Keratinocyte (primary cell): ENCODE measurements around the gene RGS18. TPM values are rescaled to one million over a fixed set of nuclear protein-coding genes. Genes with fewer than 3 reads are reported as not detected.
A peak's percentile ranks its signal among the peaks of the same experiment; 100 is the strongest.

Experiments used
- DNase-seq: peaks from one replicate; pipeline ENCODE4 v3.0.0-alpha.2; 2011; ENCODE audit warnings: low read depth, missing footprints, low spot score
- FAIRE-seq: peaks from 2 replicates; lab custom pipeline; 2011; peaks lifted over from hg19 to GRCh38; lab: Jason Lieb, UNC
- H2AFZ ChIP-seq: 2 replicates; pipeline ENCODE4 v1.6.0; 2012; ENCODE audit warnings: low read length, control low read depth, inconsistent platforms; ENCODE audit not compliant: control insufficient read depth
- H3K27ac ChIP-seq: 2 replicates; pipeline ENCODE4 v1.5.1; 2011; ENCODE audit warnings: low read length; ENCODE audit not compliant: control insufficient read depth, insufficient read depth
- H3K27me3 ChIP-seq: 3 replicates; pipeline ENCODE4 v1.6.0; 2011; ENCODE audit warnings: low read length; ENCODE audit not compliant: control insufficient read depth, insufficient read depth; ENCODE audit errors: extremely low read depth
- H3K36me3 ChIP-seq, 2 experiments: 2 replicates in 1 of 2; 3 replicates in 1 of 2; pipeline ENCODE4 v1.5.1; 2011; ENCODE audit warnings: low read length in 2 of 2, mild to moderate bottlenecking in 1 of 2; ENCODE audit not compliant: control insufficient read depth in 2 of 2, insufficient read depth in 2 of 2; ENCODE audit errors: extremely low read depth in 1 of 2
- H3K4me1 ChIP-seq: 3 replicates; pipeline ENCODE4 v1.5.1; 2011; ENCODE audit warnings: low read length; ENCODE audit not compliant: control insufficient read depth, insufficient read depth; ENCODE audit errors: extremely low read depth
- H3K4me2 ChIP-seq: 3 replicates; pipeline ENCODE4 v1.6.0; 2011; ENCODE audit warnings: low read depth, low read length; ENCODE audit not compliant: control insufficient read depth, insufficient read depth; ENCODE audit errors: extremely low read depth
- H3K4me3 ChIP-seq, 3 experiments: fragments of 200-600 bp in 1 of 3; sonication (generic) in 1 of 3; 2 replicates in 2 of 3; 3 replicates in 1 of 3; pipeline ENCODE4 v1.5.1; 2011 to 2016; ENCODE audit warnings: low read length in 3 of 3, mild to moderate bottlenecking in 3 of 3, control low read depth in 2 of 3, inconsistent platforms in 1 of 3, low read depth in 1 of 3, mixed read lengths in 1 of 3, mixed run types in 1 of 3, moderate library complexity in 1 of 3; ENCODE audit not compliant: control insufficient read depth in 2 of 3, insufficient read depth in 2 of 3; ENCODE audit errors: extremely low read depth in 1 of 3
- H3K79me2 ChIP-seq: 2 replicates; pipeline ENCODE4 v1.6.0; 2012; ENCODE audit warnings: low read length; ENCODE audit not compliant: control insufficient read depth, insufficient read depth
- H3K9ac ChIP-seq: 3 replicates; pipeline ENCODE4 v1.6.0; 2011; ENCODE audit warnings: low read length; ENCODE audit not compliant: control insufficient read depth, insufficient read depth; ENCODE audit errors: extremely low read depth
- H3K9me1 ChIP-seq: 3 replicates; pipeline ENCODE4 v1.6.0; 2011; ENCODE audit warnings: low read length; ENCODE audit not compliant: control insufficient read depth, insufficient read depth; ENCODE audit errors: extremely low read depth
- H3K9me3 ChIP-seq: 2 replicates; pipeline ENCODE4 v1.5.1; 2012; ENCODE audit warnings: low read depth, low read length; ENCODE audit not compliant: control insufficient read depth
- H4K20me1 ChIP-seq: 3 replicates; pipeline ENCODE4 v1.6.0; 2011; ENCODE audit warnings: low read length; ENCODE audit not compliant: control insufficient read depth, insufficient read depth; ENCODE audit errors: extremely low read depth
- CTCF ChIP-seq, 3 experiments: IDR thresholded peaks in 1 of 3; conservative IDR thresholded peaks in 1 of 3; optimal IDR thresholded peaks in 1 of 3; 2 replicates in 2 of 3; 3 replicates in 1 of 3; pipeline versions ENCODE3 to v1.5.1; 2011; ENCODE audit warnings: low read length in 3 of 3, mild to moderate bottlenecking in 3 of 3, moderate library complexity in 2 of 3, control low read depth in 1 of 3, inconsistent platforms in 1 of 3; ENCODE audit not compliant: insufficient read depth in 2 of 3; ENCODE audit errors: extremely low read depth in 1 of 3
- EZH2 ChIP-seq: IDR thresholded peaks from one replicate; pipeline ENCODE4 v1.6.1; 2012; ENCODE audit warnings: inconsistent platforms, mild to moderate bottlenecking, low read length, moderate library complexity
- dilution Hi-C: fragments of 300-500 bp; cut with MboI; formaldehyde crosslinking; loops from one replicate; pipeline ENCODE4 v1.7.0; 2020; ENCODE audit warnings: low sequenced_read_pairs; ENCODE audit not compliant: extremely low pct_ligation_motif_present
- polyA plus RNA-seq, 5 experiments: library from polyadenylated mRNA; depleted of rRNA in 3 of 5; stranded (reverse) in 3 of 5; stranded (forward) in 1 of 5; unstranded in 1 of 5; fragments of >200 nt; gene quantifications; 1 replicate in 1 of 5; 2 replicates in 3 of 5; 3 replicates in 1 of 5; pipeline versions ENCODE4 v1.2.1 to v1.2.3, GENCODE V29; 2011 to 2012; ENCODE audit warnings: missing spikeins in 2 of 5, low read depth in 1 of 5, low replicate concordance in 1 of 5

RGS18 gene
- polyA plus RNA-seq, 1 donor (not counting 4 experiments of a cell fraction or from before 2014, with no cell fraction given) = 1.6 TPM

- Histone ChIP-seq H3K4me2 (peak overlapping the region; percentile 58), H3K36me3 (no peaks in the 10 kb centered on the region), H3K9ac (no peak overlapping the region), H3K79me2 (no peaks in the 10 kb centered on the region), H3K27ac (peak overlapping the region; percentile 65), H2AFZ (peak overlapping the region; percentile 36), H3K9me1 (no peaks in the 10 kb centered on the region), H3K4me3 (peak overlapping the region in 1 of 3 experiments; percentile 47), H3K9me3 (no peaks in the 10 kb centered on the region), H3K4me1 (peaks cover 7% of the 10 kb centered on the region), H4K20me1 (no peaks in the 10 kb centered on the region), H3K27me3 (no peaks in the 10 kb centered on the region)
- DNase-seq (peak; percentile 4), FAIRE-seq (peak; percentile 64)
- dilution Hi-C loops = no loop called here
- TF ChIP-seq EZH2 (no peak), CTCF (optimal IDR thresholded peaks at IDR 0.05 in 1 of 3, IDR thresholded peaks at IDR 0.05 in 1 of 3, conservative IDR thresholded peaks at IDR 0.05 in 1 of 3; ENCODE audit: extremely low read depth in 1 of 3, insufficient read depth in 2 of 3, low read length in 3 of 3) (no peak)
These were observed 10.6 kb upstream of the RGS18 start for GRCh38 chr1:192147696-192148095.

GRCh38 chr1:192151176-192151575 is 7.1 kb upstream of the RGS18 start:
- Histone ChIP-seq H3K4me3 (no peak overlapping the region), H3K9me3 (no peaks in the 10 kb centered on the region), H3K36me3 (no peaks in the 10 kb centered on the region), H3K9ac (no peak overlapping the region), H3K9me1 (no peaks in the 10 kb centered on the region), H3K27ac (no peak overlapping the region), H4K20me1 (no peaks in the 10 kb centered on the region), H3K4me1 (peaks cover 10% of the 10 kb centered on the region), H3K4me2 (no peak overlapping the region), H2AFZ (no peak overlapping the region), H3K79me2 (no peaks in the 10 kb centered on the region), H3K27me3 (no peaks in the 10 kb centered on the region)
- dilution Hi-C loops = no loop called here
- TF ChIP-seq EZH2 = no peak
- no peak for TF ChIP-seq CTCF (optimal IDR thresholded peaks at IDR 0.05 in 1 of 3, IDR thresholded peaks at IDR 0.05 in 1 of 3, conservative IDR thresholded peaks at IDR 0.05 in 1 of 3; ENCODE audit: extremely low read depth in 1 of 3, insufficient read depth in 2 of 3, low read length in 3 of 3)
- DNase-seq = no peak
- FAIRE-seq = no peak
